SK-N-SH (cell line): ENCODE data around the gene TTC39C. TPM values are rescaled to one million over a fixed set of nuclear protein-coding genes. Genes with fewer than 3 reads are reported as not detected.

Experiments used
- CTCF ChIA-PET: fragments of 300-600, 350-600 bp; formaldehyde crosslinking; extraction: SDS; loops from one replicate; lab custom pipeline; 2021; lab: Yijun Ruan, JAX
- POLR2A ChIA-PET: fragments of 350-600 bp; sonication (Branson Sonifier 250); formaldehyde crosslinking; extraction: SDS; loops from one replicate; lab custom pipeline; 2020; ENCODE audit warnings: antibody characterized with exemption, inconsistent platforms; lab: Yijun Ruan, JAX
- DNase-seq: peaks from one replicate; pipeline ENCODE4 v3.0.0; 2012
- H2AFZ ChIP-seq: fragments of 200-600 bp; sonication (generic); 2 replicates; pipeline ENCODE4 v1.8.1; 2016; ENCODE audit warnings: antibody characterized with exemption, mild to moderate bottlenecking, low read depth
- H3F3A ChIP-seq: fragments of 200-600 bp; sonication (generic); replicated peaks from 2 replicates; pipeline ENCODE3; 2016; ENCODE audit warnings: antibody characterized with exemption, mild to moderate bottlenecking; ENCODE audit not compliant: insufficient read depth
- H3K27ac ChIP-seq, 2 experiments: fragments of 200-500 bp in 1 of 2; fragments of 200-600 bp in 1 of 2; sonication (Bioruptor generic) in 1 of 2; sonication (generic), shearing (Covaris generic) in 1 of 2; 2 replicates each; pipeline versions ENCODE4 v1.5.1 to v1.6.1; 2014 to 2016; ENCODE audit warnings: low read depth in 2 of 2, inconsistent platforms in 1 of 2, low read length in 1 of 2, mild to moderate bottlenecking in 1 of 2, mixed read lengths in 1 of 2
- H3K27me3 ChIP-seq: fragments of 200-600 bp; sonication (generic), shearing (Covaris generic); 2 replicates; pipeline ENCODE4 v1.6.1; 2016; ENCODE audit warnings: mixed run types; ENCODE audit not compliant: insufficient read depth
- H3K36me3 ChIP-seq, 2 experiments: fragments of 200-500 bp in 1 of 2; fragments of 200-600 bp in 1 of 2; sonication (Bioruptor generic) in 1 of 2; sonication (generic) in 1 of 2; replicated peaks in 1 of 2; 2 replicates each; pipeline versions ENCODE3 to v1.5.1; 2014 to 2016; ENCODE audit warnings: low read length in 1 of 2, mild to moderate bottlenecking in 1 of 2; ENCODE audit not compliant: insufficient read depth in 2 of 2, control insufficient read depth in 1 of 2
- H3K4me1 ChIP-seq, 2 experiments: fragments of 200-500 bp in 1 of 2; fragments of 200-600 bp in 1 of 2; sonication (Bioruptor generic) in 1 of 2; sonication (generic), shearing (Covaris generic) in 1 of 2; 2 replicates each; pipeline versions ENCODE4 v1.5.1 to v1.6.1; 2014 to 2016; ENCODE audit warnings: low read depth in 1 of 2, low read length in 1 of 2, mixed run types in 1 of 2; ENCODE audit not compliant: insufficient read depth in 2 of 2, control insufficient read depth in 1 of 2
- H3K4me2 ChIP-seq: fragments of 200-600 bp; sonication (generic), shearing (Covaris generic); 2 replicates; pipeline ENCODE4 v1.6.1; 2017; ENCODE audit warnings: mixed run types
- H3K4me3 ChIP-seq, 2 experiments: fragments of 200-500 bp in 1 of 2; fragments of 200-600 bp in 1 of 2; sonication (Bioruptor generic) in 1 of 2; sonication (generic), shearing (Covaris generic) in 1 of 2; 2 replicates each; pipeline versions ENCODE4 v1.5.1 to v1.8.1; 2014 to 2016; ENCODE audit warnings: low read depth in 2 of 2, inconsistent platforms in 1 of 2, low read length in 1 of 2, mild to moderate bottlenecking in 1 of 2, mixed read lengths in 1 of 2, moderate library complexity in 1 of 2
- H3K79me2 ChIP-seq: fragments of 200-600 bp; sonication (generic); 2 replicates; pipeline ENCODE4 v1.8.1; 2017; ENCODE audit warnings: mild to moderate bottlenecking; ENCODE audit not compliant: insufficient read depth
- H3K9ac ChIP-seq: fragments of 200-600 bp; sonication (generic); 2 replicates; pipeline ENCODE4 v1.6.1; 2017; ENCODE audit warnings: mixed run types
- H3K9me2 ChIP-seq: fragments of 200-600 bp; sonication (generic); 2 replicates; pipeline ENCODE4 v1.6.1; 2017; ENCODE audit warnings: mixed run types
- H3K9me3 ChIP-seq: fragments of 200-600 bp; sonication (generic); 2 replicates; pipeline ENCODE4 v1.6.1; 2017; ENCODE audit warnings: mixed run types, mild to moderate bottlenecking, moderate library complexity
- H4K20me1 ChIP-seq: fragments of 200-600 bp; sonication (generic); 2 replicates; pipeline ENCODE4 v1.6.1; 2017; ENCODE audit warnings: mild to moderate bottlenecking, mixed run types; ENCODE audit not compliant: insufficient read depth
- EZH2phosphoT487 ChIP-seq: fragments of 200-600 bp; sonication (generic); IDR thresholded peaks from 2 replicates; pipeline ENCODE4 v1.6.1; 2017; ENCODE audit warnings: low read depth, mixed run types, mild to moderate bottlenecking, antibody characterized with exemption, moderate library complexity, borderline replicate concordance
- FOXJ3 ChIP-seq: sonication (generic); formaldehyde crosslinking; IDR thresholded peaks from 2 replicates; pipeline ENCODE4 v1.5.1; 2020; ENCODE audit warnings: mild to moderate bottlenecking, missing genetic modification reagents
- FOXM1 ChIP-seq: IDR thresholded peaks from 2 replicates; pipeline ENCODE4 v1.4.0; 2012; ENCODE audit warnings: low read depth, mild to moderate bottlenecking
- MEF2A ChIP-seq: IDR thresholded peaks from 2 replicates; pipeline ENCODE4 v1.4.0; 2012; ENCODE audit warnings: low read depth, borderline replicate concordance
- MXI1 ChIP-seq: IDR thresholded peaks from 2 replicates; pipeline ENCODE4 v1.6.1; 2012; ENCODE audit warnings: mild to moderate bottlenecking, low read depth, low read length, improper control_type of control experiment
- NFIC ChIP-seq: IDR thresholded peaks from 2 replicates; pipeline ENCODE4 v1.4.0; 2012; ENCODE audit warnings: borderline replicate concordance
- NRF1 ChIP-seq: IDR thresholded peaks from 2 replicates; pipeline ENCODE4 v1.6.1; 2012; ENCODE audit warnings: low read depth, mild to moderate bottlenecking, low read length
- RAD21 ChIP-seq: IDR thresholded peaks from 2 replicates; pipeline ENCODE4 v1.6.1; 2012; ENCODE audit warnings: mild to moderate bottlenecking, low read length
- SIN3A ChIP-seq: IDR thresholded peaks from 2 replicates; pipeline ENCODE4 v1.6.1; 2012; ENCODE audit warnings: low read depth, mild to moderate bottlenecking, low read length, moderate library complexity, borderline replicate concordance
- SMC3 ChIP-seq: IDR thresholded peaks from 2 replicates; pipeline ENCODE4 v1.6.1; 2012; ENCODE audit warnings: low read depth, low read length, improper control_type of control experiment
- TCF12 ChIP-seq: IDR thresholded peaks from 2 replicates; pipeline ENCODE4 v1.4.0; 2012
- TEAD4 ChIP-seq: IDR thresholded peaks from 2 replicates; pipeline ENCODE4 v1.4.0; 2012; ENCODE audit warnings: mild to moderate bottlenecking, borderline replicate concordance; ENCODE audit not compliant: insufficient read depth
- YY1 ChIP-seq: IDR thresholded peaks from 2 replicates; pipeline ENCODE4 v1.4.0; 2012; ENCODE audit warnings: low read depth, mild to moderate bottlenecking
- WGBS: methylation state at CpG from one replicate; pipeline ENCODE4 v1.1.6; 2017; ENCODE audit warnings: low lambda C conversion rate; 5-methylcytosine and 5-hydroxymethylcytosine counted together
- polyA plus RNA-seq, 3 experiments: library from polyadenylated mRNA; depleted of rRNA; stranded (reverse); fragments of >200 nt; gene quantifications; 2 replicates each; pipeline ENCODE4 v1.2.3, GENCODE V29; 2012
- TF ChIP-seq, protein P1 (sequence below): IDR thresholded peaks from 2 replicates; pipeline ENCODE4 v1.6.1; 2012; ENCODE audit warnings: mild to moderate bottlenecking, low read depth, low read length, moderate library complexity
- TF ChIP-seq, protein P2 (sequence below): IDR thresholded peaks from 2 replicates; pipeline ENCODE4 v1.4.0; 2012; ENCODE audit warnings: low read depth

Gene TTC39C
- polyA plus RNA-seq, 1 of the 3 experiments (the other 2 are of a cell fraction): 8.6 TPM

DNA sequence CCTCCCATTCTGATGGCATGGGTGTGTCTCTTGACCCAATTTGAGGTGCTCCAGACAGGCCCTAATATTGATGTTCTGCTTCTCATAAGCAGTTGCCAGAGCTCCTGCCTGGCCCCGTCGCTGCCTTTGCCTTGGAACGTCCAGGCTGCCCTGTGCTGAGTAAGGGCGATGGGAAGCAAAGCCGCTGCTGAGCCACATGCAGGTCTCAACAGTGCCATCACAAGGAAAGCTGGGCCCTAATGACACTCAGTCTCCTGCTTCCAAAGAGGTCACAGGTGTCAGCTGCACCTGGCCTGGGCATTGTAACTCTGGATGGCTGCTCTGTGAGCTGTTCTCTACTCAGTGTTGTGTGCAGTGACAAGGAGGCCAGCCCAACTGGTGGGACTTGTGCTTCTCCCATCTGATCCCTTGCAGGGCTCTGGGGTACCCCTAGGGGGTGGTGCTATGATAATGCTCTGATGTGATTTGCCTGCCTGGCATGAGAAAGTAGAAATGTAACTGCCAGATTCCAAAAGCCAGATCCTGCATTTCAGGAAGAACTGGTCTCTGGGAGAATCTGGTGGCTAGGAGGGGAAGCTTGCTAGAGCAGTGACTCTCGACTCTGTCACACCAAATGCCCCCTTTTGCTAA is 8.7 kb downstream of the TTC39C start (continued):
- no peak for TF ChIP-seq MEF2A
- TF ChIP-seq SIN3A: no peak
- no peak for TF ChIP-seq EZH2phosphoT487
- TF ChIP-seq TCF12: no peak
- TF ChIP-seq, all 33 proteins: peak for 3

DNA sequence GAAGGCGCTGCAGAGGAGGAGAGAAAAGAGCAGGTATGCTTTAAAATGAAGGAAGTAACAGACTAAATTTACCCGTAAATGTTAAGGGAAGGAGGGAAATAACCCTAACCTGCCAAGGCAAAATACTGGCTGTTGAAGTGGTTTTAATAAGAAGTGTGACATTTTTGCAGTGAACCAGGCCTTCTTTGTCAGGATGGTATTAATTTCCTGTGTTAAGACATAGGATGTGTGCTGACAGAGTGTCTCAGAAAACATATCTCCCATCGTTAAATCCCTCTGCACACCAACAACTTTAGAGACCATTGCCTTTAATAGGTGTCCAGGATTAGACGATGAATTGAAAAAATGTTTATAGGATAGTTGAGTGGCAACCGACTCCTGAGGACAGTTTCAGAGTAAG is 9.9 kb downstream of the TTC39C start:
- Histone ChIP-seq H3K9me2 (no peaks in the 10 kb centered on the region), H3K4me3 (no peak overlapping the region), H4K20me1 (peaks cover 26% of the 10 kb centered on the region), H3K4me1 (peaks cover 11 to 13% of the 10 kb centered on the region in 2 experiments; a peak in 2 of 4 replicates), H2AFZ (no peak overlapping the region), H3K27ac (no peak overlapping the region), H3K79me2 (peaks cover 53% of the 10 kb centered on the region), H3K9me3 (no peaks in the 10 kb centered on the region), H3F3A (peaks cover 9% of the 10 kb centered on the region), H3K9ac (no peak overlapping the region), H3K27me3 (no peaks in the 10 kb centered on the region), H3K36me3 (peaks cover 0 to 2% of the 10 kb centered on the region in 2 experiments), H3K4me2 (no peak overlapping the region)
- no peak for TF ChIP-seq YY1
- TF ChIP-seq, protein P1, sequence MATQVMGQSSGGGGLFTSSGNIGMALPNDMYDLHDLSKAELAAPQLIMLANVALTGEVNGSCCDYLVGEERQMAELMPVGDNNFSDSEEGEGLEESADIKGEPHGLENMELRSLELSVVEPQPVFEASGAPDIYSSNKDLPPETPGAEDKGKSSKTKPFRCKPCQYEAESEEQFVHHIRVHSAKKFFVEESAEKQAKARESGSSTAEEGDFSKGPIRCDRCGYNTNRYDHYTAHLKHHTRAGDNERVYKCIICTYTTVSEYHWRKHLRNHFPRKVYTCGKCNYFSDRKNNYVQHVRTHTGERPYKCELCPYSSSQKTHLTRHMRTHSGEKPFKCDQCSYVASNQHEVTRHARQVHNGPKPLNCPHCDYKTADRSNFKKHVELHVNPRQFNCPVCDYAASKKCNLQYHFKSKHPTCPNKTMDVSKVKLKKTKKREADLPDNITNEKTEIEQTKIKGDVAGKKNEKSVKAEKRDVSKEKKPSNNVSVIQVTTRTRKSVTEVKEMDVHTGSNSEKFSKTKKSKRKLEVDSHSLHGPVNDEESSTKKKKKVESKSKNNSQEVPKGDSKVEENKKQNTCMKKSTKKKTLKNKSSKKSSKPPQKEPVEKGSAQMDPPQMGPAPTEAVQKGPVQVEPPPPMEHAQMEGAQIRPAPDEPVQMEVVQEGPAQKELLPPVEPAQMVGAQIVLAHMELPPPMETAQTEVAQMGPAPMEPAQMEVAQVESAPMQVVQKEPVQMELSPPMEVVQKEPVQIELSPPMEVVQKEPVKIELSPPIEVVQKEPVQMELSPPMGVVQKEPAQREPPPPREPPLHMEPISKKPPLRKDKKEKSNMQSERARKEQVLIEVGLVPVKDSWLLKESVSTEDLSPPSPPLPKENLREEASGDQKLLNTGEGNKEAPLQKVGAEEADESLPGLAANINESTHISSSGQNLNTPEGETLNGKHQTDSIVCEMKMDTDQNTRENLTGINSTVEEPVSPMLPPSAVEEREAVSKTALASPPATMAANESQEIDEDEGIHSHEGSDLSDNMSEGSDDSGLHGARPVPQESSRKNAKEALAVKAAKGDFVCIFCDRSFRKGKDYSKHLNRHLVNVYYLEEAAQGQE: no peak
- DNase-seq: no peak
- 95% methylated on average over 5 of the region's 5 CpGs for WGBS
- POLR2A ChIA-PET: no interaction called here
- CTCF ChIA-PET: no interaction called here

DNA sequence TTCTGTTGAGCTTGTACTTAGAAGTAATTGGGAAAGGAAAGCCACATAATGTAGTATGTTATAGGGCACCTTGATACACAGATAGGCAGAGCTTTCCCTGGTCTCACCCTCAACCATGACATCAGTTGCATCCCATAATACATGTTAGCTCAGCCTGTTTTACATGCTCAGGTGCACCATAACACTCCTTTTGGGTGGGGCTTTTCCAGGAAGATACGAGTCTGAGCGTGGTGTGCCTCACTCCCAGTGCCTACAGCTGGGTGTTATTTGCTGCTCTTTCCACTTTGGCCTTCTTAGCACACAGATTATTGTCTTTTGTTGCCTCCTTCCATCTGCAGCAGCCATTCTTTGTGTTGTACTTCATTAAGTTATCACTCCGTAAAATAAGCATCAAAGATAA is 11.9 kb downstream of the TTC39C start:
- no peaks in the 10 kb centered on the region for H3K27me3 ChIP-seq
- DNase-seq: no peak
- no peaks in the 10 kb centered on the region for H3K36me3 ChIP-seq
- peaks cover 23% of the 10 kb centered on the region for H4K20me1 ChIP-seq
- TF ChIP-seq FOXM1 (no peak), TEAD4 (no peak), MXI1 (no peak), SMC3 (no peak), NFIC (no peak), TCF12 (no peak), RAD21 (no peak), NRF1 (no peak), FOXJ3 (CRISPR knock-in tag) (no peak)
- TF ChIP-seq, protein P2, sequence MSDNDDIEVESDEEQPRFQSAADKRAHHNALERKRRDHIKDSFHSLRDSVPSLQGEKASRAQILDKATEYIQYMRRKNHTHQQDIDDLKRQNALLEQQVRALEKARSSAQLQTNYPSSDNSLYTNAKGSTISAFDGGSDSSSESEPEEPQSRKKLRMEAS: no peak
- CTCF ChIA-PET: interaction anchor here (1.7 kb wide), 1 partner anchor 18 kb away, joined by 3 read pairs; no protein-coding TSS in a partner anchor
- peaks cover 9% of the 10 kb centered on the region for H3F3A ChIP-seq
- H3K9me2 ChIP-seq: no peaks in the 10 kb centered on the region
- POLR2A ChIA-PET: no interaction called here
- no peak overlapping the region for H2AFZ ChIP-seq
- 96% methylated on average over 3 of the region's 3 CpGs for WGBS
- no peak overlapping the region for H3K9ac ChIP-seq
- peaks cover 9 to 11% of the 10 kb centered on the region in 2 experiments; a peak in 2 of 4 replicates for H3K4me1 ChIP-seq
- H3K79me2 ChIP-seq: peaks cover 60% of the 10 kb centered on the region
- no peak overlapping the region for H3K27ac ChIP-seq
- no peaks in the 10 kb centered on the region for H3K9me3 ChIP-seq
- no peak overlapping the region; the same call in 1 of the 2 replicates for H3K4me2 ChIP-seq
- H3K4me3 ChIP-seq: no peak overlapping the region
